HEK293 (cell line): ENCODE data around the gene FFAR1.

Experiments used
- GLI2 ChIP-seq: fragments of 450-650 bp; formaldehyde crosslinking; IDR thresholded peaks from 2 replicates; pipeline ENCODE4; 2017; ENCODE audit warnings: missing biosample characterization, missing genetic modification characterization, low read depth, borderline replicate concordance
- KLF8 ChIP-seq: fragments of 450-650 bp; formaldehyde crosslinking; IDR thresholded peaks from 2 replicates; pipeline ENCODE4 v1.5.1; 2016; ENCODE audit warnings: missing biosample characterization, missing genetic modification characterization
- MYNN ChIP-seq: fragments of 450-650 bp; formaldehyde crosslinking; IDR thresholded peaks from 2 replicates; pipeline ENCODE4 v1.5.1; 2016; ENCODE audit warnings: missing biosample characterization, missing genetic modification characterization, borderline replicate concordance
- PRDM4 ChIP-seq: fragments of 450-650 bp; formaldehyde crosslinking; IDR thresholded peaks from 2 replicates; pipeline ENCODE4 v1.5.1; 2017; ENCODE audit warnings: missing biosample characterization, missing genetic modification characterization
- SALL2 ChIP-seq: fragments of 450-650 bp; formaldehyde crosslinking; IDR thresholded peaks from 2 replicates; pipeline ENCODE4 v1.5.0; 2017; ENCODE audit warnings: missing biosample characterization, mild to moderate bottlenecking, missing genetic modification characterization, borderline replicate concordance
- ZBTB17 ChIP-seq: fragments of 450-650 bp; formaldehyde crosslinking; IDR thresholded peaks from 2 replicates; pipeline ENCODE4 v1.5.1; 2016; ENCODE audit warnings: missing biosample characterization, missing genetic modification characterization
- ZBTB20 ChIP-seq: fragments of 450-650 bp; formaldehyde crosslinking; IDR thresholded peaks from 2 replicates; pipeline ENCODE4 v1.5.1; 2016; ENCODE audit warnings: missing biosample characterization, missing genetic modification characterization
- ZBTB48 ChIP-seq: fragments of 450-650 bp; formaldehyde crosslinking; IDR thresholded peaks from 2 replicates; pipeline ENCODE4 v1.5.1; 2016; ENCODE audit warnings: missing biosample characterization, missing genetic modification characterization
- ZNF155 ChIP-seq: fragments of 450-650 bp; formaldehyde crosslinking; IDR thresholded peaks from 2 replicates; pipeline ENCODE4 v1.5.1; 2016; ENCODE audit warnings: missing biosample characterization, missing genetic modification characterization
- ZNF239 ChIP-seq: fragments of 450-650 bp; formaldehyde crosslinking; IDR thresholded peaks from 2 replicates; pipeline ENCODE4 v1.5.1; 2016; ENCODE audit warnings: missing biosample characterization, missing genetic modification characterization
- ZNF350 ChIP-seq: fragments of 450-650 bp; formaldehyde crosslinking; IDR thresholded peaks from 2 replicates; pipeline ENCODE4 v1.5.0; 2017; ENCODE audit warnings: missing biosample characterization, mild to moderate bottlenecking, missing genetic modification characterization
- ZNF394 ChIP-seq: fragments of 450-650 bp; formaldehyde crosslinking; IDR thresholded peaks from 2 replicates; pipeline ENCODE4 v1.5.1; 2016; ENCODE audit warnings: missing biosample characterization, missing genetic modification characterization, mild to moderate bottlenecking, moderate library complexity, borderline replicate concordance
- ZNF426 ChIP-seq: fragments of 450-650 bp; formaldehyde crosslinking; IDR thresholded peaks from 2 replicates; pipeline ENCODE4 v1.5.1; 2017; ENCODE audit warnings: missing biosample characterization, missing genetic modification characterization, mild to moderate bottlenecking, inconsistent platforms, moderate library complexity
- ZNF473 ChIP-seq: fragments of 450-650 bp; formaldehyde crosslinking; IDR thresholded peaks from 2 replicates; pipeline ENCODE4 v1.5.1; 2017; ENCODE audit warnings: missing biosample characterization, missing genetic modification characterization
- ZNF48 ChIP-seq: fragments of 450-650 bp; formaldehyde crosslinking; IDR thresholded peaks from 2 replicates; pipeline ENCODE4 v1.5.1; 2016; ENCODE audit warnings: missing biosample characterization, missing genetic modification characterization
- ZNF518A ChIP-seq: fragments of 450-650 bp; formaldehyde crosslinking; conservative IDR thresholded peaks from 2 replicates; pipeline ENCODE4 v1.5.1; 2016; ENCODE audit warnings: low read depth, missing biosample characterization, missing genetic modification characterization
- ZNF530 ChIP-seq: fragments of 450-650 bp; formaldehyde crosslinking; IDR thresholded peaks from 2 replicates; pipeline ENCODE4 v1.5.1; 2016; ENCODE audit warnings: low read depth, missing biosample characterization, missing genetic modification characterization
- ZNF548 ChIP-seq: fragments of 450-650 bp; formaldehyde crosslinking; IDR thresholded peaks from 2 replicates; pipeline ENCODE4 v1.5.1; 2016; ENCODE audit warnings: missing biosample characterization, missing genetic modification characterization
- ZNF580 ChIP-seq: fragments of 450-650 bp; formaldehyde crosslinking; IDR thresholded peaks from 2 replicates; pipeline ENCODE4 v1.5.1; 2016; ENCODE audit warnings: missing biosample characterization, missing genetic modification characterization
- ZNF621 ChIP-seq: fragments of 450-650 bp; formaldehyde crosslinking; IDR thresholded peaks from 2 replicates; pipeline ENCODE4 v1.5.1; 2017; ENCODE audit warnings: missing biosample characterization, missing genetic modification characterization
- ZNF623 ChIP-seq: fragments of 450-650 bp; formaldehyde crosslinking; IDR thresholded peaks from 2 replicates; pipeline ENCODE4 v1.5.1; 2016; ENCODE audit warnings: missing biosample characterization, missing genetic modification characterization
- ZNF654 ChIP-seq: fragments of 450-650 bp; formaldehyde crosslinking; IDR thresholded peaks from 2 replicates; pipeline ENCODE4 v1.5.1; 2016; ENCODE audit warnings: low read depth, missing biosample characterization, missing genetic modification characterization
- ZNF670 ChIP-seq: fragments of 450-650 bp; formaldehyde crosslinking; IDR thresholded peaks from 2 replicates; pipeline ENCODE4 v1.5.1; 2016; ENCODE audit warnings: missing biosample characterization, missing genetic modification characterization, low read depth
- ZNF692 ChIP-seq: fragments of 450-650 bp; formaldehyde crosslinking; IDR thresholded peaks from 2 replicates; pipeline ENCODE4 v1.5.1; 2016; ENCODE audit warnings: missing biosample characterization, missing genetic modification characterization
- ZNF791 ChIP-seq: fragments of 450-650 bp; formaldehyde crosslinking; IDR thresholded peaks from 2 replicates; pipeline ENCODE4 v1.5.1; 2016; ENCODE audit warnings: missing biosample characterization, missing genetic modification characterization
- ZSCAN23 ChIP-seq: fragments of 450-650 bp; formaldehyde crosslinking; IDR thresholded peaks from 2 replicates; pipeline ENCODE4 v1.5.1; 2016; ENCODE audit warnings: missing biosample characterization, missing genetic modification characterization
- ZSCAN5A ChIP-seq: fragments of 450-650 bp; formaldehyde crosslinking; IDR thresholded peaks from 2 replicates; pipeline ENCODE4 v1.5.1; 2016; ENCODE audit warnings: missing biosample characterization, missing genetic modification characterization
- TF ChIP-seq, protein P1 (sequence below): IDR thresholded peaks from 2 replicates; pipeline ENCODE4 v1.6.1; 2011; ENCODE audit warnings: mild to moderate bottlenecking, low read depth, low read length, borderline replicate concordance

FFAR1 gene

GRCh38 chr19:35298561-35298972 lies 49.1 kb upstream of the FFAR1 start (continued):
- TF ChIP-seq ZNF518A (tag by site-specific recombination): no peak
- TF ChIP-seq KLF8 (tag by site-specific recombination): no peak; the same call in 1 of the 2 replicates
- TF ChIP-seq ZNF654 (tag by site-specific recombination): no peak
- no peak for TF ChIP-seq ZNF426
- TF ChIP-seq ZNF670: peak; percentile 50
- TF ChIP-seq ZNF239: peak; percentile 79; the same call in 1 of the 2 replicates
- no peak for TF ChIP-seq ZNF623 (tag by site-specific recombination)
- no peak for TF ChIP-seq ZNF350
- 0 out of 2 replicates have a peak, but pooled peaks have one; percentile 49 for TF ChIP-seq ZNF548 (tag by site-specific recombination)
- TF ChIP-seq ZSCAN23: peak; percentile 58; the same call in 1 of the 2 replicates
- no peak for TF ChIP-seq ZNF48 (tag by site-specific recombination)
- peak; percentile 57 for TF ChIP-seq ZBTB48 (tag by site-specific recombination)
- peak; percentile 78 for TF ChIP-seq ZNF473 (tag by site-specific recombination)
- TF ChIP-seq ZSCAN5A: no peak
- TF ChIP-seq ZBTB17 (tag by site-specific recombination): no peak
- no peak for TF ChIP-seq ZNF155
- TF ChIP-seq ZNF394 (tag by site-specific recombination): no peak
- TF ChIP-seq SALL2 (tag by site-specific recombination): peak; percentile 82; the same call in 1 of the 2 replicates
- peak; percentile 86; the same call in 1 of the 2 replicates for TF ChIP-seq ZNF621 (tag by site-specific recombination)
- TF ChIP-seq ZNF692: no peak
- peak; percentile 39; the same call in 1 of the 2 replicates for TF ChIP-seq ZBTB20 (tag by site-specific recombination)
- TF ChIP-seq, protein P1, sequence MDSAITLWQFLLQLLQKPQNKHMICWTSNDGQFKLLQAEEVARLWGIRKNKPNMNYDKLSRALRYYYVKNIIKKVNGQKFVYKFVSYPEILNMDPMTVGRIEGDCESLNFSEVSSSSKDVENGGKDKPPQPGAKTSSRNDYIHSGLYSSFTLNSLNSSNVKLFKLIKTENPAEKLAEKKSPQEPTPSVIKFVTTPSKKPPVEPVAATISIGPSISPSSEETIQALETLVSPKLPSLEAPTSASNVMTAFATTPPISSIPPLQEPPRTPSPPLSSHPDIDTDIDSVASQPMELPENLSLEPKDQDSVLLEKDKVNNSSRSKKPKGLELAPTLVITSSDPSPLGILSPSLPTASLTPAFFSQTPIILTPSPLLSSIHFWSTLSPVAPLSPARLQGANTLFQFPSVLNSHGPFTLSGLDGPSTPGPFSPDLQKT: no peak
- TF ChIP-seq ZNF530: no peak
- TF ChIP-seq MYNN (tag by site-specific recombination): no peak; the same call in 1 of the 2 replicates
- TF ChIP-seq ZNF580 (tag by site-specific recombination): no peak
- no peak; the same call in 1 of the 2 replicates for TF ChIP-seq ZNF791 (tag by site-specific recombination)
- TF ChIP-seq GLI2: no peak
- no peak for TF ChIP-seq PRDM4 (tag by site-specific recombination)
